ENCODE measurements around the gene PRPF38A. TPM values are rescaled to one million over a fixed set of nuclear protein-coding genes. Genes with fewer than 3 reads are reported as not detected.

The PRPF38A gene
- total and polyA plus RNA-seq, 4 donors = 13.6 to 37.9 (median 27.6) TPM

DNA sequence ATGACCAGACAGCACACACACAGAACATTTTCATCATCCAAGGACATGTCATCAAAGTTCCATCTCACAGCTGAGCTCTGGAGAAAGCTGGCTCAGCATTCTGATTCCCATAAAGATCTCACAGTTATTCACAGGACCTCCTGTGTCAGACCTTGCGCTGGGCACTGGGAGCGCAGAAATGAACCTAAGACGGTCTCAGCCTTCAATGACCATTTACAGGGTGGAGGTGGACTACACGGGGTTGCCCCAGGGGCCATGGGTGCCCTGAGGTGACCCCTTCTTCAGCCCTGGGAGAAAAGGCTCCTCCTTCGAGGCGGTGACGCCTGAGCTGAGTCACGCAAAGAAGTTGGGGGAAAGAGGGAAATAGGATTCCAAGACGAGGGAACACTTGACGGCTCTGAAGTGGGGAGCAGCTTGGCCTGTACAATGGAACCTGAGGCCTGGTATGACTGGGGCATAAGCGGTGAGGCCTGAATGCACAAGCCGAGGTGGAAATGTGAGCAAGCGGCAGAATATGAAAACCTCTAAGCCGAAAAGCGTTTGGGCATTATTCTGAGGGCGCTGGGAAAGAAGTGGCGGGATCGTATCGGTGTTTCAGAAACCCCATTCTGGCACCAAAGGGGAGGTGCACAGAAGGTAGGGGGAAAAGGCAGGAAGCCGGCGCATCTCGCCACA, 39.2 kb upstream of the PRPF38A start:
- no peaks in the 10 kb centered on the region for H3K9me3 ChIP-seq (ENCODE audit: control insufficient read depth in 4 of 4, insufficient read depth in 3 of 4, low read length in 3 of 4)
- peaks cover 0 to 15% (median 5%) of the 10 kb centered on the region in 5 donors for H3K4me1 ChIP-seq (ENCODE audit: control insufficient read depth in 5 of 5, insufficient read depth in 5 of 5, low read length in 5 of 5)
- TF ChIP-seq, protein P1, sequence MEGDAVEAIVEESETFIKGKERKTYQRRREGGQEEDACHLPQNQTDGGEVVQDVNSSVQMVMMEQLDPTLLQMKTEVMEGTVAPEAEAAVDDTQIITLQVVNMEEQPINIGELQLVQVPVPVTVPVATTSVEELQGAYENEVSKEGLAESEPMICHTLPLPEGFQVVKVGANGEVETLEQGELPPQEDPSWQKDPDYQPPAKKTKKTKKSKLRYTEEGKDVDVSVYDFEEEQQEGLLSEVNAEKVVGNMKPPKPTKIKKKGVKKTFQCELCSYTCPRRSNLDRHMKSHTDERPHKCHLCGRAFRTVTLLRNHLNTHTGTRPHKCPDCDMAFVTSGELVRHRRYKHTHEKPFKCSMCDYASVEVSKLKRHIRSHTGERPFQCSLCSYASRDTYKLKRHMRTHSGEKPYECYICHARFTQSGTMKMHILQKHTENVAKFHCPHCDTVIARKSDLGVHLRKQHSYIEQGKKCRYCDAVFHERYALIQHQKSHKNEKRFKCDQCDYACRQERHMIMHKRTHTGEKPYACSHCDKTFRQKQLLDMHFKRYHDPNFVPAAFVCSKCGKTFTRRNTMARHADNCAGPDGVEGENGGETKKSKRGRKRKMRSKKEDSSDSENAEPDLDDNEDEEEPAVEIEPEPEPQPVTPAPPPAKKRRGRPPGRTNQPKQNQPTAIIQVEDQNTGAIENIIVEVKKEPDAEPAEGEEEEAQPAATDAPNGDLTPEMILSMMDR (IDR thresholded peaks at IDR 0.05; ENCODE audit: control extremely low read depth, extremely low read depth) = no peak
- DNase-seq = peak; percentile 45 to 47 (median 45)
- H3K27me3 ChIP-seq (ENCODE audit: control insufficient read depth in 3 of 3, insufficient read depth in 3 of 3, low read length in 2 of 3) = peaks cover 0 to 6% (median 0%) of the 10 kb centered on the region in 3 donors
- 8 to 9% methylated on average over 22 of the region's 22 CpGs for WGBS, 2 donors
- H3K27ac ChIP-seq (ENCODE audit: low read depth in 1 of 2, low read length in 1 of 2) = peak overlapping the region; percentile 88 to 98
- H3K36me3 ChIP-seq (ENCODE audit: control insufficient read depth in 4 of 4, insufficient read depth in 4 of 4, low read length in 4 of 4) = peaks cover 10 to 25% (median 23%) of the 10 kb centered on the region in 4 donors
- ATAC-seq (ENCODE audit: insufficient read depth, low FRiP score) = peak; percentile 19
- H3K4me3 ChIP-seq = peak overlapping the region; percentile 94
- H3K9ac ChIP-seq (ENCODE audit: insufficient read depth in 1 of 2, low read length in 2 of 2) = peak overlapping the region; percentile 59 to 81

DNA sequence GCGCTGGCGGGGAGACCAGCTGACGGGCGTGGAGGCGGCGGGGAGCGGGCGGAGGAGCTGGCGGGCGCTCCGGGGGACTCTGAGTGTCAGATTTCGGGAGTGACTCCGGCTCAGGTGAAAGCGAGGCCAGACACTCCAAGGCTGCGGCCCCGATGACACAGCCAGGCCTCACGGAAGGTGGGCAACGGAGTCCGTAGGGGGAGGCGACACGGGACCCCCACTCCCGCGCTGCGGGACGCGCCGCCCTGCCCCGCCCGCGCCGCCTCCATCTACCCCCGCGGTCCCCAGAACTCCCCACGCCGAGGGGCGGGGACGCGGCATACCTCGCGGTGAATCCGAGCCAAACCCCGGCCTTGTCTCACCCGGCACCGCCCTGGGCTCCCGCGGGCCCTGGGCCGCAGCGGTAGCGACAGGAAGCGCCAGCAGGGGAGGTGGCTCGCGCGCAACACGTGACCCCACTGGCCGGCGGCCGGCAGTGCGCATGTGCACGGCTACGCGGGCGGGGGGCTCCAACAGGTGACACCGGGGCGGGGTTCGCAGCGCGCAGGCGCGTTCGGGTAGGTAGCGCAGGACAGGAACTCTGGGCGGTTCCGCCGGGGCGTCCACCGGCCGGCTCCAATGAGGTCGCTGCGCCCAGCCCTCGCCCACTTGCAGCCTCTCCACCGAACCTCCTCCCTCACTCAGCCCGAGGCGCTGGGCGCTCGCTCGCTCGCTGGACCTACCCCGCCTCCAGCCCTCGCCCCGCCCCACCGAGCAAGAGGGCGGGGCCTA, 38.5 kb upstream of the PRPF38A start, which contains the start of gene CC2D1B:
Gene CC2D1B (minus strand): TSS at position 460 of the 771 bp plus-strand sequence. CDS start 1,585 bp downstream, outside the sequence.
- peak within 1 kb of the TSS; percentile 88 to 98 for H3K27ac ChIP-seq (ENCODE audit: low read depth in 1 of 2, low read length in 1 of 2)

DNA sequence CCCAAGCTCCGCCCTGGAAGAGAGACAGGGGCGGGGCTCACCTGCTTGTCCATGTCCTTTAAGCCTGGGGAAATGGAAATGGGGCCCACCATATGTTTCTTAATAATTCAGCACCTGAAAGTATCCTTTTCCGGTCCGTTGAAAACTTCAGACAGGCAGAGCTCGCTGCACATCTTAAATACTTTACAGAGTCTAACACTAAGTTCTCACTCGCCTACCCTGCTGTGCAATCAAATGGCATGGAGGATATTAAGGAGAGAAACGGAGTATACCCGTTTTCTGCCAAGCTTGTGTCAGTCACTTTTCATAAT, 37.9 kb upstream of the PRPF38A start:
- Histone ChIP-seq H3K9me3 (ENCODE audit: control insufficient read depth in 4 of 4, insufficient read depth in 3 of 4, low read length in 3 of 4) (no peaks in the 10 kb centered on the region), H3K9ac (ENCODE audit: insufficient read depth in 1 of 2, low read length in 2 of 2) (no peak overlapping the region), H3K36me3 (ENCODE audit: control insufficient read depth in 4 of 4, insufficient read depth in 4 of 4, low read length in 4 of 4) (peaks cover 4 to 14% (median 12%) of the 10 kb centered on the region in 4 donors), H3K4me3 (peak overlapping the region; percentile 94), H3K4me1 (ENCODE audit: control insufficient read depth in 5 of 5, insufficient read depth in 5 of 5, low read length in 5 of 5) (peaks cover 0 to 15% (median 5%) of the 10 kb centered on the region in 5 donors), H3K27ac (ENCODE audit: low read depth in 1 of 2, low read length in 1 of 2) (peak overlapping the region; percentile 88 to 98), H3K27me3 (ENCODE audit: control insufficient read depth in 3 of 3, insufficient read depth in 3 of 3, low read length in 2 of 3) (peaks cover 0 to 6% (median 0%) of the 10 kb centered on the region in 3 donors)
- 15 to 21% methylated on average over 8 of the region's 8 CpGs for WGBS, 2 donors
- DNase-seq = no peak
- TF ChIP-seq, protein P1 (IDR thresholded peaks at IDR 0.05; ENCODE audit: control extremely low read depth, extremely low read depth) = no peak
- ATAC-seq (ENCODE audit: insufficient read depth, low FRiP score) = no peak

More for the DNA sequence above, 38.5 kb upstream of the PRPF38A start, which contains the start of gene CC2D1B:
- Histone ChIP-seq H3K4me1 (ENCODE audit: control insufficient read depth in 5 of 5, insufficient read depth in 5 of 5, low read length in 5 of 5) (peaks cover 0 to 15% (median 5%) of the 10 kb centered on the region in 5 donors), H3K4me3 (peak within 1 kb of the TSS; percentile 94), H3K27me3 (ENCODE audit: control insufficient read depth in 3 of 3, insufficient read depth in 3 of 3, low read length in 2 of 3) (peaks cover 0 to 6% (median 0%) of the 10 kb centered on the region in 3 donors), H3K36me3 (ENCODE audit: control insufficient read depth in 4 of 4, insufficient read depth in 4 of 4, low read length in 4 of 4) (peaks cover 5 to 19% (median 17%) of the 10 kb centered on the region in 4 donors), H3K9me3 (ENCODE audit: control insufficient read depth in 4 of 4, insufficient read depth in 3 of 4, low read length in 3 of 4) (no peaks in the 10 kb centered on the region), H3K9ac (ENCODE audit: insufficient read depth in 1 of 2, low read length in 2 of 2) (peak within 1 kb of the TSS; percentile 59 to 81)
- 0% methylated on average over 56 to 92 of the region's 92 CpGs for WGBS, 2 donors
- ATAC-seq (ENCODE audit: insufficient read depth, low FRiP score) (peak; percentile 93), DNase-seq (peak; percentile 96 to 98 (median 98))
- TF ChIP-seq, protein P1 (IDR thresholded peaks at IDR 0.05; ENCODE audit: control extremely low read depth, extremely low read depth) = no peak
